Superior temporal gyrus (tissue), 1 donor: Measurements from ENCODE around the gene BPGM.
"Not testable (repeated sequence)": the region's sequence is repeated elsewhere in the genome, so short reads cannot be mapped to it uniquely, and the experiment has no call there.

Experiments used
- DNase-seq: peaks from one replicate; pipeline ENCODE4 v3.0.0-alpha.2; 2016; ENCODE audit errors: extremely low spot score

Gene BPGM

DNA sequence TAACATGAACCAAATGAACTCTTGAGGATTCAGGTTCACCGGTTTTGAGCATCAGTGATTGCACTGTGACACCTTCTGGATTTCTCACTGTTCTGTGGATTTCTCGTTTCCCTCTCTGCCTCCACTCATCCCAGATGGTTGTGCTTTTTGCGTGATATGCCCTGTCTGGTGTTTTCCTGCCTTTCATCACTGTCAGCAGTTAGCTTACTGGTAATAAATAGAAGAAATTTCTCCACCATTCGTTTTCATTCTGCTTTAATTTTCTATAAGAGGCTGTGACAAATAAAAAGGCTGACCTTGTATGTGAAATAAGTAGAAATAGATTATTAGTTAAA lies 16.2 kb downstream of the BPGM start:
- DNase-seq: no peak

DNA sequence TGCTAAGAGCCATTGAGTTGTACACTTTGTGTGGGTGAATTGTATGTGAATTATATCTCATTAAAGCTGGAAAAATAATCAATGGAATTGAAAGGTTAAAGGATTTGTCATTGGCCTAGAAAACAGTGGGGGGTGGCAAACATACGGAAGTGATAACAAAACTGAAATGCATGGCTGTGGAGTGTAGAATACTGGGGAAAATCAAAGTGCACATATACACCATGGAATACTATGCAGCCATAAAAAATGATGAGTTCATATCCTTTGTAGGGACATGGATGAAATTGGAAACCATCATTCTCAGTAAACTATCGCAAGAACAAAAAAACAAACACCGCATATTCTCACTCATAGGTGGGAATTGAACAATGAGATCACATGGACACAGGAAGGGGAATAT lies 18.4 kb downstream of the BPGM start:
- DNase-seq: not testable (repeated sequence)

DNA sequence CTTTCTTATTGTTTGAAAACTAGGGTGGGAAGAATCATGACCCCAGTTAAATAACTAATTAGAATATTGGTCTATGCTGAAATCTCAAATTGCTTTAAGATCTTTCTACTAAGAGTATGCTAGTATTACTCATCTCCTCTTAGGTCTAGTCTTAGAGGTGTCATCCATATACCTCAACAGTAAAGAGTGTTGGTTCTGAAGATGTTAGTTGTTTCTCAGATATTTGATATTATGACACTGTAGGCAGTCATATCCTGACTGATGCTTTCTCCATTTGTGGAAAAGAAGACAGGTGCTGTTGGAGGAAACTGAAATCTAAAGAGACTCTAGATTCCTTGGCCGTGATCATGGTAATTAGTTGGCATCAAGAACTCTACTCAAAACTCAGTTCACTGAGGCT lies 21.2 kb downstream of the BPGM start:
- DNase-seq: no peak

DNA sequence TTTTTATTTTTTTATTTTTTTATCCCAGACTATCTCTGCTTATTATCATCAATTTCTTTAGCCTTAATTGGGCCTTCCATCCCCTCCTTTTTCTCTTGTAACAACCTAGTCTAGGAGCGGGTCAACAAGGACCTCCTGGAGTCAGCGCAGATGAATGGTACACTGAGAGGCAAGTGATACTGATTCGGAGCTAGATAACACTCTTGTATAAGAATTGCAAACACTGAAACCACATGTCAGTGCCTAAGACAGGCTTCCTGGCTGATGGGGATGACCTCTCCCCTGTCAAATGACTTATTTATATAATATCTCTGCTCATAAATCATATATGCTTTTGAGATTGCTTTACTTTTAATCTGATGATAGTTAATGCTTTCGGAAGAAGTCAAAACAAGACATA lies 22.7 kb downstream of the BPGM start:
- no peak for DNase-seq

DNA sequence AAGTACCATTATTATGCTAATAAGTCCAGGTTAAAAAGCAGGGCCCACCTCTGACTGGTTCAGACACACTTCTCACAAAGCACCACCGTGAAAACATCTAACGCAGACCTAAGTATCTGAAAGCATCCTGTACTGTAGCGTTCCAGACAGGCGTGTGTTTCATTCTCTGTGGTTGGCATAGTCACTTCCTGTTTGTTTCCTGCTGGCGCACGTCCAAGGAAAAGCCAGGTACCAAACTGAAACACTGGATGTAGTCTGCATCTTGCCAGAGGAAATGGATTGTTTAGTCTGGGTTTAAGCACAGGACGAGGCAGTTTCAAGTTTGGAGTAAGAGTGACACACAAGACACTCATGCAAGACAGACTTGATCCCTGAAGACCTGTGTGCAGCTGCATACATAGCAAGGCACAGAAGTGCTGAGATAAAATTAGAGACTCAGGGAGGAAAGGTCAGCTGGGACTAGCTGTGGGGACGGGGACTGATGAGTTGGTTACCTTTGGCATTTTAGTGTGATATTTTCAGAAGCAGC lies 23.3 kb downstream of the BPGM start:
- no peak for DNase-seq

DNA sequence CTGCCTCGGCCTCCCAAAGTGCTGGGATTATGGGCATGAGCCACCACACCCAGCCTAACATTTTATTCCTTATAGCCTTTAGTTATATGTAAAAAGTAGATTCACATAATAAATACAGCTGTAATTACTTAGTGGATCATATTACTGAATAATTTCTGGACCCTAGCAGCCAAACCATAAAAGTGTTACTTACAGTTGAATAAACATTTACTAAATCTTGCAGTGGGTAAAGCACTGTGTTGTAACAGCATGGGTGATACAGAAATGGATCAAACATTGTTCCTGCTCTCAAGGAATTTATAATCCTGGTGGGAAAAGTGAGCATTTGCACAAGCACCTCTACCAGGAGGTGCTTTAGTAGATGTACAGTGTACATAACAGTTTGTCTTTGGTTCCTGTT lies 25.0 kb downstream of the BPGM start:
- DNase-seq: no peak

DNA sequence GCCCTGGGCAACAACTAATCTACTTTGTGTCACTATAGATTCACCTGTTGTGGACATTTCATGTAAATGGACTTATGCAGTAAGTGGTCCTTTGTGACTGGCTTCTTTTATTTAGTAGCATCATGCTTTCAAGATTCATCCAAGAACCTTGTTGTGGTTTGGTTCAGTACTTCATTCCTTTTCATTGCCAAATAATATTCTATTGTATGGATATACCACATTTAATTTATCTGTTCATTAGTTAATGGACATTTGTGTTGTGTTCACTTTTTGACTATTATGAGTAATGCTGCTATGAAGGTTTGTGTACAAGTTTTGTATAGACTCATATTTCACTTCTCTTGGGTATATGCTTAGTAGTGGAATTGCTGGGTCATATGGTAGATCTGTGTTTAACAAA lies 27.8 kb downstream of the BPGM start:
- DNase-seq: no peak

DNA sequence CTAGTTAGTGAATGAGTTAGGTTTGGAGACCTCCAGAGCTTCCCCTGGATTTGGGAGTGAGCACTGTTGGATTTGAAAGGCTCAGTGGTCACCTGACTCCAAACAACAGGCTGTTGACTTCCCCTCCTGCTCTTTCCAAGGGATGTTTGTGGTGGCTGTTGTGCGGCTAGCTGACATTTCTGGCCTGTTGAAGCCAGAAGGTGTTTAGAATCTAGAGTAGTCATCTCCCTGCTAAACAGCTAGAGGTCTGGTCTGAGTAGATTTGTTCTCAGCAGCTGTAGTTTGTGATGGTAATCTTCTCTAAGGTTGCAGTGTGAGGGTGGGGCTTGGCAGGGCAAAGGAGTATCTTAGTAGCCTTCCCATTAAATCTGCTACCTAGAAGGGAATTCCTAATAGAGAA lies 30.1 kb downstream of the BPGM start:
- DNase-seq: no peak

DNA sequence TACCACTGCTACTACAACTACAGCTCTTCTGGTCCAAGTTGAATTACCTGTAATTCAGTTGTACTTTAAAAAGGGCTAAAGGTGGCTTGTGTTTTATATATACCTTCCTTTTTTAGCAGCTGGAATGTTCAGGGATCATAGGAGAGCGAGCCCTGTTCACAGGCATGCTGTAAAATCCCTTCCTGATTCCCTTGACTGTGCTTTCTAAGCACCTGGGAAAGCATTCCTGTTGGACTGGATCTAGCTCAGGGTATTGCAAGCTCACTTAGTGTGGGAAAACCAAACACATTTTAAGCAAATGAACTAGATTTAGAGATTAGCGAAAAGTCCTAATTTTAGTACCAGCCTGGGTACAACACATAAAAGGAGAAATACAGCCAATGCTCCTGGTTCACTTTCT lies 31.5 kb downstream of the BPGM start:
- DNase-seq: no peak

DNA sequence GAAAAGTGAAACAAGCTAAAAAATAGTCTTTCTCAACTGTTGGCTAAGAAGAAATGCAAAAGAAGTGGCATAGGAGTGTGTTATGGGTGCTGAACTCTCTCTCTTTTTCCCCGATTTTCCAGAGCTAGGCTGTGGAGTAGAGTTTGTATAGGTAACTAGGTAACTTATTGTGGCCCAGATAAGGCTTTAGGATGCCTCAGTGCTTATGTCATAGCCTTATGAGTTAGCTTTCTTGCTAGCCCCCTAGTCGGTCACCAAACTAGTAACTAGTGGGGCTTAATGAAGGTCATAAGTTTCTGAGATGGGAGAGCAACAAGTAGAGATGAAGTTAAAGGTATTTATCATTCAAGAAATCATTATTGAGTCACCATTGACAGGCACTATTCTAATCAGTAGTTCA lies 32.4 kb downstream of the BPGM start:
- DNase-seq: no peak

DNA sequence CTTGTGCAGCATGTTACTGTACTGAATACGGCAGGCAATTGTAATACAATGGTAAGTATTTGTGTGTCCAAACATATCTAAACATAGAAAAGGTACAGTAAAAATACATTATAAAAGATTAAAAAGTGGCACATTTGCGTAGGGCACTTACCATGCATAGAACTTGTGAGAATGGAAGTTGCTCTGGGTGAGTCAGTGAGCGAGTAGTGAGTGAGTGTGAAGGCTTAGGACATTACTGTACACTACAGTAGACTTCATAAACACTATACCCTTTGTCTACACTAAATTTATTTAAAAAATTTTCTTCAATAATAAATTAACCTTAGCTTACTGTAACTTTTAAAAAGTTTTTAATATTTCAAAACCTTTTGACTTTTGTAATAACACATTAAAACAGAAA lies 37.5 kb downstream of the BPGM start:
- DNase-seq: no peak

DNA sequence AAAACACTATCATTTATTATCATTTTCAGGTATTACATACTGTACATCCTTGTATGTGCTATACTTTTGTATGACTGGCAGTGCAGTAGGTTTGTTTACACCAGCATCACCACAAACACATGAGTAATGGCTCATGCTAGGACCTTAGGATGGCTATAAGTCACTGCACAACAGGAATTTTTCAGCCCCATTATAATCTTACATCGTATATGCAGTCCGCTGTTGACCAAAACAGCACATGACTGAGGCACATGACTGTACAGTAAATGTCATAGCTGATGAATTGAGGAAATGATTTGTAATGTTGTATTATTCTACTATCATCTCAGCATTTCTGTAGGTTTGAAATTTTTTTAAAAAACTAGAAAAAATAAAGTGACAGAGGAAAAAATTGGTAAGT lies 38.6 kb downstream of the BPGM start:
- DNase-seq: no peak

DNA sequence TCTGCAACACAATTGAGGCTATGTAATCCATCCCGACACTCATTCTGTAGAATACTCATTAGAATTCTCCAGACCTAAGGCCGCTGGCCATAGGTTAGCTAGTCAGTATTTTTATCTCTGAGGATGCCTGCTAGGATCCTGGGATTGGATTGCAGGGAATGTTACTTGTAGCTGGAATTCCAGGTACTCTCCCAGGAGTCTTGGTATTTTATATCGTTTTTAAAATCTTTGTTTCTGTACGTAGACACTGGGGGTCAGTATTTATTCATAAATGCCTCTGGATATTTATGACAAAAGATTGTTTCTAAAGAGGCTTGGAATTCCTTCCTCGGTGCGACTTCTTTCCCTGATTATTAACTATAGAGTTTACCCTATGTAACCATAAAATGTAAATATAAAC lies 40.1 kb downstream of the BPGM start:
- peak; percentile 71 for DNase-seq

DNA sequence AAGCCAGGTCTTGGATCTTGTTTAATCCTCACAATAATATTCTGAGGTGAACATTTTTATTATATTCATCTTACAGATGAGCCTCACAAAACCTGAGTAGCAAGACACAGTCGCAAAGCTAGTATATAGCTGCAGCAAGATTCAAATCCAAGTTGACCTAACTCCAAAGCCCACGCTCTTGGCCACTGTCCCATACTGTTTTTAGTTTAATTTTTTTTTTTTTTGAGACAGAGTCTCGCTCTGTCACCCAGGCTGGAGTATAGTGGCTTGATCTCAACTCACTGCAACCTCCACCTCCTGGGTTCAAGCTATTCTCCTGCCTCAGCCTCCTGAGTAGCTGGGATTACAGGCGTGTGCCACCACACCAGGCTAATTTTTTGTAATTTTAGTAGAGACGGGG lies 42.9 kb downstream of the BPGM start:
- DNase-seq: not testable (repeated sequence)

DNA sequence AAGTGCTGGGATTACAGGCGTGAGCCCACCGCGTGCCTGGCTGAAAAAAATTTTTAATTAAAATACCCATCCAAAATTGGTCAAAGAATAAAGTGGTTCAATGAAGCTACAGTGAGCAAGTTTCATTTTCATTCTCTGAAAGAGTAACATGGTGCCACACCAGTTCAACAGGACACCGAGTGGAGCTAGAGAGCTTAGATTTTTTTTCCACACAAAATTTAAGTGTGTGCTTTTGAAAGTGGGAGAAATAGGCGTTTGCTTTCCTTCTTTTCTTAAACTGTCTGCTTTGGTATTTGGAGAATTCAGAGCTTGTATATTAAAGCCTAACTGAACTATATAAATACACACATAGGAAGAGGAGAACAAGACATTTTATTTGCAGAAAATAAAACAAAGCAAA lies 43.4 kb downstream of the BPGM start:
- peak; percentile 91 for DNase-seq

DNA sequence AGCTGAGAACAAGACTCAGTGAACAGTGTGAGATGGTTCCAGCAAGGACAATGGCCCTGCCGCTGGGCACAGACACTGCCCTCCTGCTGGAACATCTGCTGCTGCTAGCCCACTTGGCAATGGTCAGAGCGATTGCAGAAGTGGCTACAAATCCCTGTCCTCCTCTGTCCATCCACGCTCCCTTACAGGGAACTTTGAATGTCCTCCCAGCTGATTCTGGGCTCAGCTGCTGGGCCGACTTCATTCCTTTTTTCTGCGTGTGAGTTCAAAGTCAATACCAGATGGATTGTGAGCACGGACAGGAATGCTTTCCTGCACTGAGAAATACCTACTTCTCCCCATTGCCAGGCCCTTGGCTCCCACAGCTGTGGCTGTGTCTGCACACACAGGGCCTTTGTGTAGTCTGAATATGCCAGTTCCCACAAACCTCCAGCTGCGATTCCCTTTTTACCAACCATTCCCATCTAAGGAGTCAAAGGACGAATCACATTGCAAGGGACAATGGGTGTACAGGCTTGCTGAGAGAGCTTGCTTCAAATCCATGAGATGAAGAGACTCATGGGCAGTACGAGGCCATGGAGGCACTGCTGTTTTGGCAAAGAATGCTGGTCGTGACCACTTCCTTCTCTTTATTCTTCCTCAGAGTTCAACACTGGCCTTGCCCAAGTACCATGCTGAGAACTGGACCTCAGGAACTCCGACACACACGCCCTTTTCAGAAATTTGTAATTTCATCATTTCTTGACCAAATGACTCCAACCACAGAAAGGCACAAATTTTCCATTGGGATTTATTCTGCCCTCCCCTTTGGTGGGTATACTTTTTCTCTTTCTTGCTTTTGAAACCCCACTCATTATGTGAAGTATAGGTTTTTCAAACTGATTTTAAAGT lies 44.2 kb downstream of the BPGM start:
- peak; percentile 88 for DNase-seq

DNA sequence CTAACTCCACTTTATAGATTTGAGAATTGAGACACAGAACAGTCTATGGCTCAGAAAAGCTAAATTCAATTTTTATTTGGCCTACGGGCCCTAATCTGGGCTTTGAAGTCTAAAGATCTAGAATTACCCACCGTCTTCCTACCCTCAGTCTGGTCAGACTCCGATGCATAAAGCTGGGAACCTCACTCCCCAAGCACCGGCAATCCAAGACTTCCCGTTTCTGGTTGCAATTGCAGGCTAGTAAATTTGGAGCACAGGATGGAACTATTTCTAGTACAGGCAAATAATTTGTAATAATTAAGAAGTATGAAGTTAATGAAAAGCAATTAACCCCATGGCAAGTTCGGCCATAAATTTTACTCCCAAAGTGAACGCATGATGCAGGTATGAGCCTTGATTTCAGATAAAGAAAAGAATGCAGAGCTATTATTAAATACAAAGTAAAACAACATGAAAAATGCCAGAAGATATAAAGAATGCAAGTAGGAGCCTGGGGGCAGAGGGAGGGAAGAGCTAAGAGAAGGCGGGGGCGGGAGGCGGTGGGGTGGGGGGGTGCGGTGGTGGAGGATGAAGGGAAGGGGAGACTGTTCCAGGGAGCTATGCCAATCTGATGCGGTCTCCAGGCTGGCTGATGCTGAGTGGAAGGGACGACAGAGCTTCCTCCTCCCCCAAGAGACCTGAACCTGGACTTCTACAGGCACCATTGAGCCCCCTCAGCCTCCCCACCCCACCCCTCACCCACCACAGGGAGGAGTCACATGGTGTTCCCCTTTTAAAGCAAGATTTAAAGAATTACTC lies 45.1 kb downstream of the BPGM start:
- no peak for DNase-seq

DNA sequence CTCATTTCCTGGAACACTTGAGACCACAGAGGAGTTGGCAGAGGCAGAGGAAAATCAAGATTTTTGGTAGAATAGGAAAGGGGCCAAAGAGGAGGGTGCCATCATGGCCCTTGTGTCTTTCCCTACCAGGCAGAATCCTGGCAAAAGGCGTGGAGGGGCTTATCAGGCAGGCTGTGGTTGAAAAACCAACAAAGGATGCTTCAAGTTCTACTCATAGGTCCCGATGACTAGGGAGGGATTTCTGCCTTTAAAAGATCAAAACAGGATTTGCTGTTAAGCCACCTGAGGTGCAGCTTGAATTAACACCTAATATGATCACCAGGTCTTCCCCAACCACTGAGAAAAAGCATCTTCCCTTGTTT lies 45.7 kb downstream of the BPGM start:
- no peak for DNase-seq

DNA sequence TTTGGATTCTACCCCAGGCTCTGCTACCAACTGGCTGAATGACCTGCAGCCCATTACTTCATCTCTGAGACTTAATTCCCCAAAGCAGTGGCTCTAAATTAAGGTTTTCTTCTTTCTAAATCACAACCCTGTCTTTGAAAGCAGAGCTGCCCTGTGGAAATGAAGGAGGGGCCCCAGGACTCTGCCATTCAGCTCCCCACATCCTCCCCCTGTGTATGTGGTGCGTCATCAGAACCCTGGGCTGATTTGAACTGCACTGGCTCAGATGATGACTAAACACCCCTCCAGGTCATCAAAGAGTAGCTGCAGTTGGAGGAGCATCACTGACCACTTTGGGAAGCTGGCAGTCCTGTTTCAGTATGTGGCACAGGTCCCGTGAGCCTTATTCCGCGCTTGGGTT lies 46.6 kb downstream of the BPGM start:
- DNase-seq: no peak

DNA sequence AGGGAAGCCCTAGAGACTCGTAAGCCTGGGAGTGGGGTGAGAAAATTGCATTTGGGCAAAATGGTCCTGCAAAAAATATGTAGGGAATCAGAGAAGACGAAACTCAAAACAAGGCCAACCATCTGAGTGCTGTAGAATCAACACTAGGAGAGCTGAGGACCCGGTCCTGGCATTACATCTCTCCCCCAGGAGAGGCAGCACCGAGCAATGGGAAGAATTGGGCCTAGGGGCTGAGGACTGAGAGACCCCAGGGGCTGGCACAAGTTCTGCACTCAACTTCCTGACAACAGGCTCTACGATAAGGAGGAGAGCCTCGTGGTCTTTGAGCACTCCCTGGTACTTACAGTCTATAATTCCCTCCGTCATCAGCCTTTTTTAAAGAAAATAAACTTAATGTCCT lies 47.6 kb downstream of the BPGM start:
- no peak for DNase-seq

DNA sequence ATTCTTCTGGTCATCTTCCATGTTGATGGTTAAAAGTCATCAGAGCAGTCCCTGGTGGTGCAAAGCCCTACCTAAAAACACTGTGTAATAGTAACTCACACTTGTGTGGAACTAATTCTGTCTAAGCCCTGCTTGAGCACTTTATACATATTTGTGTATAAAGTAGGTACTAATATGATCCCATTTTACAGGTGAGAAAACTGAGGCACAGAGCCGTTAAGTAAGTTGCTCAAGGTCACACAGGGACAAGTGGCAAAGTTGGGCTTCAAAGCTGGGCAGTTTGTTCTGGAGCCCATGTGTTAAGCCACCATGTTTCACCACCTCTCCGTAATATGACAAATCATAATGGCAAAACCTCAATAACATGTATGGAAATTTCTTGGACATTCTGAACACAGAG lies 48.1 kb downstream of the BPGM start:
- DNase-seq: no peak

DNA sequence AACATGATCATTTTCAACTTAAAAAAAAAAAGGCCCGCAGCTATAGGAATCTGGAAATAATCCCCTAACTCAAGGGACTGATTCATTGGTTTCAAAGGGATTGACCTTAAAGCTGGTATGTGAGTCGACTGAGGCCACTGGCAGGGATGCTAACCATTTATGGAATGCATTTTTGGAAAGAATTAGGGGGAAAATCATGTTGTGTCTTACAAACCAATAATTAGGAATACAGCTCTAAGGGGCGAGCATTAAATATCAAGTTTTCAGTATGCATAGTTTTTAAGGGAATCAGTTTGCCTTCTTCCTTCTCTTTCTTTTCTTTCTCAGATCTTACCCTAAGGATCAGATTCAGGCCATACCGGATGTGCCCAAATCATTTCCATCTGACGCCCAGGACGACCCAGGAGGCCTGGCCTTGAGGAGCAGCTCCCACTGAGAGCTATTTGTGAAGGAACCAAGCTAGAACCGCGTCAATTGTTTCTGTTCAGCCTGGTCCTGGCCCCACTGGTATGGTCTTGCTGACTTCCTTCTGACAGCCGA lies 48.7 kb downstream of the BPGM start:
- DNase-seq: no peak

DNA sequence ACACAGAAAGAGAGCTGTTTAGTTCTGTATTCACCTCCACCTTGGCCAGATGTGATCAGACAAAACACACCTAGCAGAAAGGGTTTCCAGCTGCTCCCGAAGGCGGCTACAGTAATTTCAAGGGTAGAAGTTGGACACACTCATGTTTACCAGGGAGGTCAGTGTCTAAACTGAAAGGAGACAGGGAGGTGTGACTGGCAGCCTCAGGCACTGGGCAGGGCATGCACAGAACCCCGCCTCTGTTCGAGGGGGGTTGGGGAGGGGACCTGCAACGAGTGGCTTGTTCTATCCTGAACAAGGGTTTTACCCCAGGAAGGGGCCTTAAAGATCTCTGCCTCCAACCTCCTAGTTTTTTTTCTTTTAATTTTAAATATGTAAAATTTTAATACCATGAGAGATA lies 49.6 kb downstream of the BPGM start:
- DNase-seq: no peak
